HG02973 (cell line): ENCODE results near the gene ROCK1.
"Not testable (repeated sequence)": the region's sequence is repeated elsewhere in the genome, so short reads cannot be mapped to it uniquely, and the experiment has no call there.

Experiments
- ATAC-seq: cut with Tn5 transposase; IDR thresholded peaks from one replicate; pipeline ENCODE4 v1.9.1; 2021; ENCODE audit warnings: moderate library complexity; ENCODE audit not compliant: unreplicated experiment

ROCK1 gene

DNA sequence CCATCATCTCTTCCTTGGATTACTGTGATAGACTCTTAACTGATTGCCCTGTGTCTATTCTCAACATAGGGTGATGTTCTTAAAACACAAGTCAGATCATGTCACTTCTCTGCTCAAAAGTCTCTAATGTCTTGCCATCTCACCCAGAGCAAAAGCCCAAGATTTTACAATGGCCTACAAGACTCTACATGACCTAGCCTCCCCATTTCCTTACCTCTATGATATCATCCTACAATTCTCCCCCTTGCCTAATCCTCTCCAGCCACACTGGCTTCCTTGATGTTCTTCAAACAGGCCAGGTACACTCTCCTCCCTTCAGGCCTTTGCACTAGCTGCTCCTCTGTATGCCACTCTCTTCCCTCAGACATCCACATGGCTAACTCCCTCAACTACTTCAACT is 55.1 kb downstream of the ROCK1 start:
- ATAC-seq = no peak

DNA sequence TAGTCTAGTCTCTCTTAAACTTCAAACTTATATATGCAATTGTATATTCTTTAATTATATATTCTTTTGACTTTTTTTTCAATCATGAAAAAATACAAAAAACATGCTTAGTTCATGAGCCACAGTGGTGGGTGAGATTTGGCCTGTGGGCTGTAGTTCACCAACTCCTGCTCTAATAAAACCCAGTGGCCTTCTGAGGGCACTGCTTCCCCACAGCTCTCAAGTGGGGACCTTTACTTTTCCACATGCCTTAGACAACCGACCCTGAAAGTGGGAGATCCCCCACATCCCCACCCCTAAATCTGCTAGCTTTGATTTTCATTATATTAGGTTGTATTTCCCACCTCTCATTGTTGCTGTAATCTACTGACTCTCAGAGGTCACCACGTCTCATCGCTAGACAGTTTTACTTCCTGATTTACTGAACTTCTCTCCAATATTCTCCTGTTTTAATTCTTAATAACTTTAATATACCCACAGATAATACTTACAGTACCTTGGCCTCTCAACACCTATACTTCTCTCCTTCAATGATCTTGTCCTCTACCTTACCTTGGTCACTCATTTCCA is 57.3 kb downstream of the ROCK1 start:
- ATAC-seq = no peak

- no peak for ATAC-seq
Measured at GRCh38 chr18:21053127-21053526, 58.5 kb downstream of the ROCK1 start.

DNA sequence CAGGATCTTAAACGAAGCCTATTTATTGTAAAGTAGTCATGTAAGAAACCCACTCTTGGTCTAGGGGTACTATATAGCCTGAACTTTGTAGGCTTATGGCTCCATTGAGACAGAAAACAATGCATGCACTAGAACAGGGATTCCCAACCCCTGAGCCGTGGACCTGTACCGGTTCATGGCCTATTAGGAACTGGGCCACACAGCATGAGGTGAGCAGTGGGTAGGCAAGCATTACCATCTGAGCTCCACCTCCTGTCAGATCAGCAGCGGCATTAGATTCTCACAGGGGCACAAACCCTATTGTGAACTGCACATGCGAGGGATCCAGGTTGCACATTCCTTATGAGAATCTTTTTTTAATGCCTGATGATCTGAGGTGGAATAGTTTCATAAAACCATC is 59.2 kb downstream of the ROCK1 start:
- no peak for ATAC-seq

GRCh38 chr18:21051620-21052019 is 60.0 kb downstream of the ROCK1 start:
- ATAC-seq = no peak

DNA sequence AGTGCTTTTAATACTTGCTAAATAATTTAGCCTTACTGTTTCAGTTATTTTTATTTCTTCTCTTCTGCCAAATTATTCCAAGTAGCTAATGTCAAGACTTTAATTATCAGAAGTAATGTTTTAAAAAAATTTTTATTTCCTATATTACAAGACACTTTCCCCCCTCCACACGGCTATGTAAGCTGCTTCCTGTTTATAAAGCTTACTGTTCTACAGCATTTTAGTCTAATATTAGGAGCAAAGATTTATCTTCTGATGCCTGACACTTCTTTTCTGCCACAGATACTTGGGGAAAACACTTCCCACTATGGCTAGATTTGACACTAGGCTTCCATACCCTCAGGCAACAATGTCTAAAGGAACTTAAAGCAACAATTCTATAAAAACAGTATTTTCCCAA is 62.3 kb downstream of the ROCK1 start:
- ATAC-seq = no peak

DNA sequence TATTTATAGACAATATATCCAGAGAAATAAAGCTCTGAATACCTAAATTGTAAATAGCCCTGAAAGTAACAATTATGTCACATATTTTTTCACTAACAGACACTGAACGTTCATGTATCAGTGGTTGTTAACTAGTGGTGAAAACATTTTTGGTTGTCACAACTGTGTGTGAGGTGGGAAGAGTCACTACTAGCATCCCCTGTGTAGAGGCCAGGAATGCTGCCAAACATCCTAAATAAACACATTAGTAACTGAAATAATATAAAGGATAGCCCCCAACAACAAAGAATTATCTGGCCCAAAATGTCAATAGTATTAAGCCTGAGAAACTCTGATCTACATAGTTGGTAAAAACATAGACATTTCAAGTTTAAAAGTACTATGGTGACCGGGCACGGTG is 64.5 kb downstream of the ROCK1 start:
- ATAC-seq = no peak

GRCh38 chr18:21040466-21040865 is 71.1 kb downstream of the ROCK1 start:
- no peak for ATAC-seq

GRCh38 chr18:21038201-21038600 is 73.4 kb downstream of the ROCK1 start:
- no peak for ATAC-seq

- ATAC-seq = no peak
Measured at GRCh38 chr18:21031845-21032244, 79.8 kb downstream of the ROCK1 start.

- ATAC-seq = not testable (repeated sequence)
Measured at GRCh38 chr18:21018257-21018656, 93.4 kb downstream of the ROCK1 start.

GRCh38 chr18:21012308-21012707 is 99.3 kb downstream of the ROCK1 start:
- ATAC-seq = no peak

DNA sequence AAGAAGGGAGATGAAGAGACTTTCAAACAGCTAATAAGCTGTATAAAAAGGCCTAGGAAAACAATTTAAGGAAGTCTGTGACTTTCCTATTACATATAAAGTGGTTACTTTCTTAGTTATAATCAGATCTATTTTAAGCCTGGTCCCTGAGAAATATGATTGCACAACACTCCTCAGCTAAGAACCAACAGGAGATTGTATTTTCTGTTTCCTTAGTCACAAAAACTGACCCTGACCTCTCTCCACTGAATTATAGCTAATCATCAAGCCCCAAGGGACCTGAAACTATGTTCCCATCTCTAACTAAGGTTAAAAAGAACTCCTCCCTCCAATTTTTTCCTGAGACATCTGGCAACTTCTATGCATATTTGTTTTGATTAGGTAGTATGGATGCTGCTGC is 106.9 kb downstream of the ROCK1 start:
- no peak for ATAC-seq

DNA sequence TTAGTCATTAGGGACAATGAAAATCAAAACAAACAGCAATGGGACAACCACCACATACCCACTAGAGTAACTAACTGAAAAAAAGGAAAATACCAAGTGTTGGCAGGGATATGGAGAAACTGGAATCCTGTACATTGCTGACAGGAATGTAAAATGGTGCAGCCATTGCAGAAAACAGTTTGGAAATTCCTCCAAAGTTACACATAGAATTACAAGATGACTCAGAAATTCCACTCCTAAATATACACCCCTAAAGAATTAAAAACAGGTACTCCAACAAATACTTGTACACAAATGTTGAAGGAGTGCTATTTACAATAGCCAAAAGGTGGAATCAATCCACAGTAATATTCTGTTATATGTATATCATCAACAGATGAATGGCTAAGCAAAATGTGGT is 110.9 kb downstream of the ROCK1 start:
- ATAC-seq = no peak

GRCh38 chr18:20997371-20997770 is 114.2 kb downstream of the ROCK1 start:
- no peak for ATAC-seq

GRCh38 chr18:20996418-20996817 is 115.2 kb downstream of the ROCK1 start:
- no peak for ATAC-seq

DNA sequence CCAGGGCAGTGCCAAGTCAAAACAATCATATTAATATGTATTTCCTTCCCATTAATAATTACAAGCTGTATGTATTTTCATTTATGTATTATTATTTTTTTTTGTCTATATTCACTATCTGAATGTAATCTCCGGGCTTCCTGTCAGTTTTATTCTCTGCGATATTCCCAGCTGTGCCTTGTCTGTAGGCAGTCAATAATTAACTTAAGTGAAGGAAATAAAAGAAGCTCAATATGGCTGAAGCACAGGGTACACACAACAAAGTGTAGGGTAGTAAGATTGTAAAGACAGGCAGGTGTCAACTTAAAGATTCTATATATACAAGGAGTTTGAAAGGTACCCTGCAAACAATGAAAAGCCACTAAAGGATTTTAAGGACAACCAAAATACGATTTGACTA is 122.9 kb downstream of the ROCK1 start:
- ATAC-seq = no peak

- ATAC-seq = no peak
Measured at GRCh38 chr18:20975077-20975476, 136.5 kb downstream of the ROCK1 start.

- ATAC-seq = peak; percentile 72
Measured at GRCh38 chr18:20971886-20972267, 139.7 kb downstream of the ROCK1 start.

DNA sequence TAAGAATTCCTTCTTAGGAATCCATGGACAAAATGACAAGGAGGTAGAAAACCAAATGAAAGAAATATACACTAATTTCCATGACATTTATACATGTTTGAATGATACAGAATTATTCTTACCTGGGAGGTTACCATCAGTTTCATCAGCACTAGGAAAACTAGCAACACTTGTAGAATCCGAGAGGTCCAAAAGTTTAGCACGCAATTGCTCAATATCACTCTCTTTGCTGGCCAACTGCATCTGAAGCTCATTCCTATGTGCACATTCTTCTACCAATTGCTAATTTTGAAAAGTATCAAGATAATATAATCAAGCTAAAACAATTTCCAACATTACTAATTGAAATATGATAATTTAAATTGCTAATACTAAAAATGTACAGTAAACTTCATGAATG is 144.8 kb downstream of the ROCK1 start:
- no peak for ATAC-seq

GRCh38 chr18:20963027-20963426 is 148.6 kb downstream of the ROCK1 start:
- ATAC-seq = no peak

DNA sequence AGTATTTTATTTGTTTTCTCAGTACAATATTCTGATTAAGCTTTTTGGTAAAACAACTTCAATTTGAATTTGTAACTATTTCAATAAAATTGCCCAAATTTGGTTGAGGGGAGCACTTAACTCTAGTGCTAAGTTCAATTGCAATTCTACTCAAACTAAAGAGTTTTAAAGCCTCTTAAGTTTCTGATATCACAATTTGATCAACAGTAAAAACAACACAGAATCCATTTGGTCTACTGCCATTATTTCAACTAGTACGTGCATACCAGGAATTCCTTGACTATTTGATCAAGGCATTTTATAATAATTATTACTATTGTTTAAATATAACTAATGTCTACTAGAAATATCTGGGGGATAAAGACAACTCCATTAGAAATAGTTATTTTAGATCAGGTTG is 150.9 kb downstream of the ROCK1 start:
- no peak for ATAC-seq

- ATAC-seq = not testable (repeated sequence)
Measured at GRCh38 chr18:20950827-20951226, 160.8 kb downstream of the ROCK1 start.
